ENCODE data around the gene ROBO4. TPM values are rescaled to one million over a fixed set of nuclear protein-coding genes. Genes with fewer than 3 reads are reported as not detected.

ROBO4 gene
- total and polyA plus RNA-seq, 4 donors: 27.3 to 52.1 (median 41.9) TPM

DNA sequence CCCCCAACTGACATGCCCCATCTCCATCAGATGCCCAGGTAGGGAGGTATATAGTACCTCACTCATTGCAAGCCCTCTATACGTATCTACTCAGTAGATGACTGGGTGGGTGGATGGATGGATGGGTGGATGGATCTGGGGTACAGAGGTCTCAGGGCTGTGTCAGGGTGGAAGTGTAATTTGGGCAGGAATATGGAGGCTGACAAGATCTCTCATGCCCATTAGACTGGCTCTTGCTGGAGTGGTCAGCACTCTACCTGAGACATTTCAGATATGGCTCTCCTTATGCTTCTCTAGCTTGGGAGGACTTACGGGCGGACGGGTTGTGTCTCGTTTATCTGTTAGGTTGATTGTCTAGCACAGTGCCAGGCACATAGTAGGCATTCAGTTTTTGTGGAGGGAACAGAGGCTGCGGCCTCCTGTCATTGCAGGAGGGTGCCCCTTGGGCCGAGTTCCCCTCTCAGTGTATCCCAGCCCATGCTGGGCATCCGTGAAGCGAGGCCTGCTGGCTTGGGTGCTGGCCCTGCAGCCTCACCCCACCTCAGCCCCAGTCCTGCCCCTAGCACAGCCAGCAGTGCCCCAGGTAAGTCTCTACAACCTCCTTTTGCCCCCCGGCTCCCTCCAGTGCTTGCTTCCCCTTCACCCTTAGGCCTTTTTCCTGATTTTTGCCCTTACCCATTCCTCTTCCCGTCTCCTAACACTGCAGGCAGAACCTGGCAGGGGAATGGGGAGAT, 18.7 kb downstream of the ROBO4 start:
- ATAC-seq (ENCODE audit: insufficient read depth, low FRiP score): no peak
- peaks cover 0 to 19% (median 3%) of the 10 kb centered on the region in 5 donors for H3K4me1 ChIP-seq (ENCODE audit: control insufficient read depth in 5 of 5, insufficient read depth in 5 of 5, low read length in 5 of 5)
- H3K27ac ChIP-seq (ENCODE audit: low read depth in 1 of 2, low read length in 1 of 2): no peak overlapping the region
- no peaks in the 10 kb centered on the region for H3K9me3 ChIP-seq (ENCODE audit: control insufficient read depth in 4 of 4, insufficient read depth in 3 of 4, low read length in 3 of 4)
- no peak overlapping the region for H3K4me3 ChIP-seq
- TF ChIP-seq, protein P1, sequence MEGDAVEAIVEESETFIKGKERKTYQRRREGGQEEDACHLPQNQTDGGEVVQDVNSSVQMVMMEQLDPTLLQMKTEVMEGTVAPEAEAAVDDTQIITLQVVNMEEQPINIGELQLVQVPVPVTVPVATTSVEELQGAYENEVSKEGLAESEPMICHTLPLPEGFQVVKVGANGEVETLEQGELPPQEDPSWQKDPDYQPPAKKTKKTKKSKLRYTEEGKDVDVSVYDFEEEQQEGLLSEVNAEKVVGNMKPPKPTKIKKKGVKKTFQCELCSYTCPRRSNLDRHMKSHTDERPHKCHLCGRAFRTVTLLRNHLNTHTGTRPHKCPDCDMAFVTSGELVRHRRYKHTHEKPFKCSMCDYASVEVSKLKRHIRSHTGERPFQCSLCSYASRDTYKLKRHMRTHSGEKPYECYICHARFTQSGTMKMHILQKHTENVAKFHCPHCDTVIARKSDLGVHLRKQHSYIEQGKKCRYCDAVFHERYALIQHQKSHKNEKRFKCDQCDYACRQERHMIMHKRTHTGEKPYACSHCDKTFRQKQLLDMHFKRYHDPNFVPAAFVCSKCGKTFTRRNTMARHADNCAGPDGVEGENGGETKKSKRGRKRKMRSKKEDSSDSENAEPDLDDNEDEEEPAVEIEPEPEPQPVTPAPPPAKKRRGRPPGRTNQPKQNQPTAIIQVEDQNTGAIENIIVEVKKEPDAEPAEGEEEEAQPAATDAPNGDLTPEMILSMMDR (IDR thresholded peaks at IDR 0.05; ENCODE audit: control extremely low read depth, extremely low read depth): no peak
- H3K27me3 ChIP-seq (ENCODE audit: control insufficient read depth in 3 of 3, insufficient read depth in 3 of 3, low read length in 2 of 3): peaks cover 0 to 7% (median 0%) of the 10 kb centered on the region in 3 donors
- H3K9ac ChIP-seq (ENCODE audit: insufficient read depth in 1 of 2, low read length in 2 of 2): no peak overlapping the region
- WGBS, 2 donors: 94 to 97% methylated on average over 11 of the region's 11 CpGs
- H3K36me3 ChIP-seq (ENCODE audit: control insufficient read depth in 4 of 4, insufficient read depth in 4 of 4, low read length in 4 of 4): no peaks in the 10 kb centered on the region
- DNase-seq: no peak

DNA sequence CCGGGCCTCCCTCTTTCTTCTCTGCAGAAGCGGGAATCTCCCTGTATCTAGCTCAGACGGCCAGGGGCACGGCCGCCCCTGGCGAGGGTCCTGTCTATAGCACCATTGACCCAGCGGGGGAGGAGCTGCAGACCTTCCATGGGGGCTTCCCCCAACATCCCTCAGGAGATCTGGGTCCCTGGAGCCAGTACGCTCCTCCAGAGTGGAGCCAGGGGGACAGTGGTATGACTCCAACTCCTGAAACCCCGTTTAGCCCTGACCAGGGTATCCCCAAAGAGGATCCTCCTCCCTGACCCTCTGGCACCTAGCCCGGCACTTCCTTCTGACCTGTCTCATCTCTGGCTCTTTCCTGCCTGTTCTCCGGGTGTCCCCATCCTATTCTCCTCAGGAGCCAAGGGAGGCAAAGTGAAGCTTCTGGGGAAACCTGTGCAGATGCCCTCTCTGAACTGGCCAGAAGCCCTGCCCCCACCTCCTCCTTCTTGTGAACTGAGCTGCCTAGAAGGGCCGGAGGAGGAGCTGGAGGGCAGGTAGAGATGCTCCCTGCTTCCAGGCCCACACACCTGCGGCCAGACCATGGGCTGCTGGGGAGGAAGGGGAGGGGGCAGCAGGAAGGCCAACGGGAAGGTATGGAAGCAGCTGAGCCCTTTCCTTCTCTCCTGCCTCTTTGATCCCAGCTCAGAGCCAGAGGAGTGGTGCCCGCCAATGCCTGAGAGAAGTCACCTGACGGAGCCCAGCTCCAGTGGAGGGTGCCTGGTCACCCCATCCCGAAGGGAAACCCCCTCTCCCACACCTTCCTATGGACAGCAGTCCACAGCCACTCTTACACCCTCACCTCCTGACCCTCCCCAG, 19.5 kb downstream of the ROBO4 start:
- WGBS, 2 donors: 65 to 70% methylated on average over 17 of the region's 17 CpGs
- H3K4me3 ChIP-seq: no peak overlapping the region

DNA sequence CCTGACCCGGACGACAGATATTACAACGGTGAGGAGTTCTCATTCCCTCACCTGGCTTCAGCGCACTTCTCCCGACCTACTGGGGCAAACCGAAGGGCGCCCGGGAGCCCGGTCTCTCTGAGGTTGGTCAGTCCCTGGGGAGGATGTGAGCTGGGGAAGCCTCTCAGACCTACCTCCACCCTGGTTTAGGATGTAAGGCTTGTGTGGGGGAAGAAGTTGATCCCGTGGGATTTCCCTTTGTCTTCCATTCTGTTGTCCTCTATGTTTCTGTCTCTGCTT, 20.1 kb downstream of the ROBO4 start:
- TF ChIP-seq, protein P1 (IDR thresholded peaks at IDR 0.05; ENCODE audit: control extremely low read depth, extremely low read depth): no peak
- DNase-seq (no peak), ATAC-seq (ENCODE audit: insufficient read depth, low FRiP score) (no peak)
- no peaks in the 10 kb centered on the region for H3K36me3 ChIP-seq (ENCODE audit: control insufficient read depth in 4 of 4, insufficient read depth in 4 of 4, low read length in 4 of 4)
- 34 to 36% methylated on average over 10 of the region's 10 CpGs for WGBS, 2 donors
- H3K4me1 ChIP-seq (ENCODE audit: control insufficient read depth in 5 of 5, insufficient read depth in 5 of 5, low read length in 5 of 5): peaks cover 0 to 19% (median 3%) of the 10 kb centered on the region in 5 donors
- H3K9ac ChIP-seq (ENCODE audit: insufficient read depth in 1 of 2, low read length in 2 of 2): peak overlapping the region in 1 of 2 donors; percentile 37
- H3K27ac ChIP-seq (ENCODE audit: low read depth in 1 of 2, low read length in 1 of 2): no peak overlapping the region
- no peak overlapping the region for H3K4me3 ChIP-seq
- H3K9me3 ChIP-seq (ENCODE audit: control insufficient read depth in 4 of 4, insufficient read depth in 3 of 4, low read length in 3 of 4): no peaks in the 10 kb centered on the region
- peaks cover 0 to 16% (median 7%) of the 10 kb centered on the region in 3 donors for H3K27me3 ChIP-seq (ENCODE audit: control insufficient read depth in 3 of 3, insufficient read depth in 3 of 3, low read length in 2 of 3)

More for the DNA sequence above, 19.5 kb downstream of the ROBO4 start:
- no peak overlapping the region for H3K27ac ChIP-seq (ENCODE audit: low read depth in 1 of 2, low read length in 1 of 2)
- peaks cover 0 to 19% (median 3%) of the 10 kb centered on the region in 5 donors for H3K4me1 ChIP-seq (ENCODE audit: control insufficient read depth in 5 of 5, insufficient read depth in 5 of 5, low read length in 5 of 5)
- H3K27me3 ChIP-seq (ENCODE audit: control insufficient read depth in 3 of 3, insufficient read depth in 3 of 3, low read length in 2 of 3): peaks cover 0 to 10% (median 3%) of the 10 kb centered on the region in 3 donors
- no peaks in the 10 kb centered on the region for H3K36me3 ChIP-seq (ENCODE audit: control insufficient read depth in 4 of 4, insufficient read depth in 4 of 4, low read length in 4 of 4)
- peak overlapping the region in 1 of 2 donors; percentile 37 for H3K9ac ChIP-seq (ENCODE audit: insufficient read depth in 1 of 2, low read length in 2 of 2)
- no peaks in the 10 kb centered on the region for H3K9me3 ChIP-seq (ENCODE audit: control insufficient read depth in 4 of 4, insufficient read depth in 3 of 4, low read length in 3 of 4)
- TF ChIP-seq, protein P1 (IDR thresholded peaks at IDR 0.05; ENCODE audit: control extremely low read depth, extremely low read depth): no peak
- ATAC-seq (ENCODE audit: insufficient read depth, low FRiP score) (no peak), DNase-seq (no peak)

Measured in lung (tissue), 12 donors.